RCC 7860 (cell line): Measurements from ENCODE around the gene CAMSAP3.
"Not testable (repeated sequence)": the region's sequence is repeated elsewhere in the genome, so short reads cannot be mapped to it uniquely, and the experiment has no call there.

Experiments used
- DNase-seq: peaks from one replicate; pipeline ENCODE4 v3.0.0-alpha.2; 2015; ENCODE audit warnings: low spot score
- FAIRE-seq: peaks from 2 replicates; lab custom pipeline; 2012; peaks lifted over from hg19 to GRCh38; lab: Jason Lieb, UNC

CAMSAP3 gene

DNA sequence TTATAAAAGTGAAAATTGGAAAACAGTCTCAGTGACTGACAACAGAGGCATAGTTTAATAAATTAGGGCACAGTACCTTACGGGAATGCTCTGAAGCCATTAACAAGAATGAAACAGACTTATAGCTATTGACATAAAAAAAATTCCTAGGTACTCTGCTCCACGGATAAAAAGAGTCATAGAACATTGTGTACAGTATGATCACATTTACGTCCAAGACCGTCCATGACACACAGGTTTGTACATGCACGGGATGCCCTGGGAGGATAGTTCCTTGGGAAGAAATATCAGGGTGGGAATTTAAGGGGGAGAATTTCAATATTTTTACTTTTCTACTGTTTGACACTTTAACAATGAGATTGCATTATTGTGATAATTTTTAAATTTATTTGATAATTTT is 24.9 kb upstream of the CAMSAP3 start:
- DNase-seq = no peak
- no peak for FAIRE-seq

DNA sequence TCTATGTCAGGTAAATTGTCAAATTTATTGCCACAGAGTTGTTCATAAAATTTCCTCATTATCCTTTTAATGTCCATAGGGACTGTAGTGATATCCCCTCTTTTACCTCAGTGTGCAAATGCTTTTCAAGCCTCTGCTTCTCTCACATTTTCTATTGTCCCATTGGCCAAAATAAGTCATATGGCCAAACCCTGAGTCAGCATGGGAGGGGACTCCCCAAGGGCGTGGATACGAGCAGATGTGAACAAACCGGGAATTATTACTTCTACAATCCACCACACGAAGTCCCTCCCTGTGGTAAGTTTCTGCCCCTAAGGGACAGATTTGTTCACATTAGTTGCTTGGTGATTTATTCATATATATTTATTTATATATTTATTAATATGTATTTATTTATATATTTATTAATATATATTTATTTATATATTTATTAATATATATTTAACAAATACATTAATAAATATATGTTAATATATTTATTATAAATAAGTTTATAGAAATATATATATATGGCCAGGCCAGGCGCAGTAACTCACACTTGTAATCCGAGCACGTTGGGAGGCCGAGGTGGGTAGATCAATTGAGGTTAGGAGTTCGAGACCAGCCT is 20.1 kb upstream of the CAMSAP3 start:
- no peak for DNase-seq
- FAIRE-seq = peak; percentile 73

DNA sequence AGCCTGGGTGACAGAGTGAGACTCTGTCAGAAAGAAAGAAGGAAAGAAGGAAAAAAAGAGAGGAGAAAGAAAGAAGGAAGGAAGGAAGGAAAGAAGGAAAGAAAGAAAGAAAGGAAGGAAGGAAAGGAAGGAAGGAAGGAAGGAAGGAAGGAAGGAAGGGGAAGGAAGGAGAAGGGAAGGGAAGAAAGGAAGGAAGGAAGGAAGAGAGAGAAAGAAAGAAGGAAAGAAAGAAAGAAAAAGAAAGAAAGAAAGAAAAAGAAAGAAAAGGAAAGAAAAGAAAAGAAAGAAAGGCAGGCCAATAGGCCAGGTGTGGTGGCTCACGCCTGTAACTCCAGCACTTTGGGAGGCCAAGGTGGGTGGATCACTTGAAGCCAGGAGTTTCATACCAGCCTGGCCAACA is 18.2 kb upstream of the CAMSAP3 start:
- not testable (repeated sequence) for DNase-seq, FAIRE-seq

DNA sequence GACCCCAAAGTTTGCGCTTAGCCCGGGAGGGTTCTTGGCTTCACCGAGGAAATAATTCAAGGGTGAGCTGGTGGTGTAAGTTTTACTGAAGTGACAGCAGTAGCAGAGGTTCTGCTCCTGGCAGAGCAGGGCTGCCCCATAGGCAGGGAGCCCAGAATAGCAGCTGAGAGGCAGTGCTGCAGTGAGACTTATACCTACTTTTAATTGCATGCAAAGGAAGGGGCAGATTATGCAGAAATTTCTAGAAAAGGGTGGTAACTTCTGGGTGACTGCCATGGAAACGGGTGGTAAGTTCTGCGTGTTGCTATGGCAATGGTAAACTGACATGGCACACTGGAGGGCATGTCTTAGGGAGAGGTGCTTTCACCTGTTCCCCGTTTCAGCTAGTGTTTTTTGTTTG is 17.5 kb upstream of the CAMSAP3 start:
- no peak for FAIRE-seq
- DNase-seq = no peak

DNA sequence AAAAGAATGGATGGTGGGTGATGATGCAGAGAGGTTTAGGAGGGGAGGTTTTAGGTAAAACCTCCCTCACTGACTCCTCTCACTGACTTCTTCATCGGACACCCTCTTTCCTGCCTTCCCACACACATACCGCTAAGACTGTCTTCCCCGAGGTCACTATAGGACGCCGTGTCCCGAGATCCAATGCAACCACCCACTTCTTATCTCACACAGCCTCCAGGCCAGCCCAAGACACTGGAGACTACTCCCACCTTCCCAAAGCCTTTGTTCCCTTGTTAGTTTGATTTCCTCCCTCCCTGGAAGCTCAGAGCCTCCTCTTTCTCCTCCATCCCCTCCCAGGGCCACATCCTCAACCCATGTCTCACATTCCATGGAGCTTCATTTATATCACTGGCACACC is 16.5 kb upstream of the CAMSAP3 start:
- FAIRE-seq (no peak), DNase-seq (no peak)

DNA sequence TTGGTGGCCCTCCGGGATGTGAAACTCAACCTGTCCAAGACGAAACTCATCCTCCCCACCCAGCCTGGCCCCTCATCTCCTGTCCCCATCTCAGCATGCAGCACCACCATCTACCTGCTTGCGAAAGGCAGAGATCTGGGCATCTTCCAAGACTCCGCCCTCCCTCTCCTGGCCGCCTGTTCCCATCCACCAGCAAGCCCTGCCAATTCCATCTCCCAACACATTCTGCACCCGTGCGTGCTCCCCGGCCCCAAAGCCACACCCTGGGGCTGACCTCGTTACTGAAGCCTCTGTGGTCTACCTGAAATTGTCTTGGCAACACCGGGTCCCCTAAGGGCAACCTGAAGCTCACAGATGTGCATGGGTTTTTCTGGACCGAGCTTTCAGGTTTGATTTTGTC is 13.2 kb upstream of the CAMSAP3 start:
- DNase-seq (no peak), FAIRE-seq (no peak)

DNA sequence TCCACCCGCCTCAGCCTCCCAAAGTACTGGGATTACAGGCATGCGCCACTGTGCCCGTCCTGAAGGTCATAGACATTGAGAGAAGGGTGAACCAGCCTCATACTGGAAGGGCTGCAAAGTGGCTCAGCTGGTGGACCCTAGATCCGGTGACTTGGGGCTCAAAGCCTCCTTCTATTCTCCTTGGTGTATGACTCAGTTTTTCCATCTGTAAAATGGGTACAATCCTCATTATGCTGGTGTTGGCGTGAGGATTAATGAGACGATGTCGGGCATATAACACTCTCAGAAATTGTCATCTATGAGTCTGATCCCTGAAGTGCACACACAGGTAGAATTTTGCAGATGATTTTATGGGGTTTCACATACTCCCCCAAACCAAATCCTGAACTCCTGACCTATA is 5.8 kb upstream of the CAMSAP3 start:
- FAIRE-seq (no peak), DNase-seq (no peak)

DNA sequence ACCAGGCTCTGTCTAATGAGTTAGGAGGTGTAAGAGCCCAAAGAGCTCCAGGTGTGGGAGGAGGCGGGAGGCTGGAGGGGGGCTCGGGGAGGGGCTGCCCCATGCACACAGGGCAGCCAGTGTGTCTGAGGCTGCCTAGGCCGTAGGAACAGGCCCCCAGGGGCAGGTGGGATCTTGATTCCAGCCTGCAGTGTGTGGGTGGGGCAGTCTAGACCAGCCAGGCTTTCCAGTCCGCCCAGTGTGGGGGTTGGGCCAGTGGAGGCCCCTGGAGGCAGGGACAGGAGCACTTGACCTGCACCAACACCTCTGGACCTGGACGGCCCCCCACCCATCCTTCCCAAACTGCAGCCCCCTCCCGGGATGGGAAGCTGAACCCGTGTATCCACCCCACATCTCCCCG is 5.4 kb upstream of the CAMSAP3 start:
- FAIRE-seq (no peak), DNase-seq (no peak)

DNA sequence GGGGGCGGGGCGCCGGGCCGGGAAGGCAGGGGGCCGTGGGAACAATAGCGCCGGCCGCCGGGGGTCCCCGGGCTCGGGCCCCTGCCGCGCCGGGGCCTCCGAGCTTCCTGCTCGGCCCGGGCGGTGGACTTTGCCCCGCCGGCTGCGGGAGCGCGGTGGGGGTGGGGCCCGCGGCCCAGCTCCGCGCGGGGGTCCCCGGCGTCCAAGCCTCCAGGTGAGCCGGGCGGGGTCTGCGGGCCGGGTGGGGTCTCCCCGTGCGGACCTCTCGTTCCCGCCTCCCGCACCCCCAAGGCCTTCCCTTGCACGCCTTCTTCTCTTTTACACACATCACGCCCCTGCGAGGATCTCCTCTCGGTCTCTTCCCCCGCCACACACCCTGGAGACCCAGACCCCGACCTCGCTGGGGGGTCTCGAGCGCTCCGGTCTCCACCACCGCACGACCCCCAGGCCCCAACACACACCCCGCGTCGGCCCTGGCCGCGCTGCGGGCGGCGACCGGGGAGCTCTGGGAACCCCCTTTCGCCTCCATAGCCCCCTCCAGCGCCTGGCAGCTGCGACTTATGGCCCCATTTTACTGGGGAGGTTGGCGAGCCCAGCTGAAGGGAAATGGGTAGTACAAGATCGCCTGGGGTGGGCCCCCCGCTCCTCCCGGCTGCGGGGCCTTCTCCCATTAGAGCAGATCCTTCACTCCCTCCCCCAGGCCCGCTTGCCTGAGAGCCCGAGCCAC is 711 bp downstream of the CAMSAP3 start:
- DNase-seq (no peak), FAIRE-seq (no peak)

DNA sequence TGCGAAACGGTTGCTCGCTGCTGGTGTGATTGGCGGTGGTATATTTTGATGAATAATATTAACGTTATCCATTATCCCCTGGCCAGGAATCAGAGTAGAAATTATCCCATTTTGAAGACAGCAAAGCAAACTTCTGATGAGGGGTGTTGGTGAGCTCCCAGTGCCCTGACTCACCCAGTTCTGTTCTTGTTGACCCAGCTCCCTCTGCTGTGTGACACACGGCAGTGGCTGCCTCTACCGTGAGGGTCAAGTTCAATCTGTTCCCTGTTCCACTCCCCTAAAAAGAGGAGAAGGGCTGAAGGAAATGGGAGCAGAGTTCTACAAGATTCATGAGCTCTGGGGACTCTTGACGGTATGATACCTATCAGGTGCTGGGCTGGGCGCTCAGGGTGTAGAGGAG is 2.0 kb downstream of the CAMSAP3 start:
- FAIRE-seq (no peak), DNase-seq (no peak)

DNA sequence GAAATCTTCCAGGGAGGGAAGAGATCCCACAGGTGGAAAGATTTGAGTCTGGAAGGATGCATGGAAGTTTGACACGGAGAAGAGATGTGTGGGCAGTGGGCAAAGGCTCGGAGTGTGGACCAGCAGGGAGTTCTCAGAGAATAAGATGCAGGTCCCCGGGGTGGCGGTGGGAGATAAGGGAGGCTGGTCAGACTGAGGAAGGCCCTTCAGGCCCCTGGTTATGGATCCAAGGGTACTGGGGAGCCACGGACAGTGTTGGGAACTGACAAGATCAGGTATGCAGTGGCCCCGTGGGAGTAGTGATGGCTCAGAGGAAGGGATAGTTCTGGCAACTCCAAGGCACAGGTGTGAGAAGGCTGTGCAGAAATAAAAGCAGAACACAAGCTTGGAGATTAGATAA is 2.5 kb downstream of the CAMSAP3 start:
- DNase-seq (no peak), FAIRE-seq (no peak)

DNA sequence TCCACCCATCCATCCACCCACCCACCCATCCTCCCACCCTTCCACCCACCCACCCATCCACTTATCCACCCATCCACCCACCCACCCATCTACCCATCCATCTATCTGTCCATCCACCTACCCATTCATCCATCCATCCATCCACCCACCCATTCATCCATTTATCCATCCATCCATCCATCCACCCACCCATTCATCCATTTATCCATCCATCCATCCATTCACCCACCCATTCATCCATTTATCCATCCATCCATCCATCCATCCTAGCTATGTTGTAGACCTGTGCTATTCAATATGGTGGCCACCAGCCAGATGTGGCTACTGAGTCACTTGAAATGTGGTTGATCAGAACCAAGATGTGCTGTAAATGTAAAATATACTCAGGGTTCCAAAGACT is 5.1 kb downstream of the CAMSAP3 start:
- FAIRE-seq = no peak
- no peak for DNase-seq

DNA sequence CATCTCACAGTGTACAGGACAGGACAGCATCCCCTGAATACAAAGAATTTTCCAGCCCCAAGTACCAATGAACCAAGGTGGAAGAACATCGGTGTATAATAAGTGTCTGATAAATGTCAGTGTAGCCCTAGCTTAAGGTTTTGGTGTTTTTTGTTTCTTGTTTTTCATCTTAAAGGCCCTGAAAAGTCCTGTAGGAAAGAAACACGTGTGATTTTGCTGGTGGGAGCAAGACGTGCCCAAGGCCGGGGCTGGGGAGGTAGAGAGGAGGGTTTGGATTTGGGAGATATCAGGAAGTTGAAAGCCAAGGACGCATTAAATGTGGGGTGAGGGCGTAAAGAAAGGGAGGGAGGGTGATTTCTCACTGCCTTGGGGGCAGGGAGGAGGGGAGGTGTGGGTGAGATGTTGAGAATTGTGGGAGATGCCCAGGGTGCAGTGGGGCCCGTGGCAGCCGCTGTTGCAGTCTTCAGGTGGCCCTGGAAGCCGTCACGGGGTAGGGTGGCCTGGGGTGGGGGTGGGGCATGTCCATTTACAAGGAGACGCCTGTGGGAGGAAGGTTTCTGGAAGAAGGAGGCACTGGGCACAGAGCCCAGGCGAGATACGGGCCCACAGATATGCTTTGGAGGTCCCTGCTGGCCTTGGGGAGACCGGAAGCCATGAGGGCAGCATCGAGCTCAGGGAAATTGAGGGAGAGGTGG is 6.7 kb downstream of the CAMSAP3 start:
- DNase-seq = no peak
- no peak for FAIRE-seq

DNA sequence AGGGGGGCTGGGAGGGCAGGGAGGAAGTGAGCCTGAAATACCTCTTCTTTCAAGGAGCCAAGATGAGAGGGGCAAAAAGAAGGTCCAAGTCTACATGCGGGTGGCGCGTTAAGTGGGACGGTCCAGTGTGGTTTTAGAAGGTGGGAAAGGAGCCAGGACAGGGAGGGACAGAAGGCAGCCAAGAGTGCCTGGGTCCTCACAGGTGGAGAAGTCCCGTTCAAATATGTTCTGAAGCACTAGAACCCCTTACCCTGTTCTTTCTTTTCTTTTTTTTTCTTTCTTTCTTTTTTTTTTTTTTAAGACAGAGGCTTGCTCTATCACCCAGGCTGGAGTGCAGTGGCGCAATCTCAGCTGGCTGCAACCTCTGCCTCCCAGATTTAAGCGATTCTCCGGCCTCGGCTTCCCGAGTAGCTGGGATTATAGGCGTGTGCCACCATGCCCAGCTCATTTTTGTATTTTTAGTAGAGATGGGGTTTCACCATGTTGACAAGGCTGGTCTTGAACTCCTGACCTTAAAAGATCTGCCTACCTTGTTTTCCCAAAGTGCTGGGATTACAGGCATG is 7.4 kb downstream of the CAMSAP3 start:
- FAIRE-seq (no peak), DNase-seq (no peak)

DNA sequence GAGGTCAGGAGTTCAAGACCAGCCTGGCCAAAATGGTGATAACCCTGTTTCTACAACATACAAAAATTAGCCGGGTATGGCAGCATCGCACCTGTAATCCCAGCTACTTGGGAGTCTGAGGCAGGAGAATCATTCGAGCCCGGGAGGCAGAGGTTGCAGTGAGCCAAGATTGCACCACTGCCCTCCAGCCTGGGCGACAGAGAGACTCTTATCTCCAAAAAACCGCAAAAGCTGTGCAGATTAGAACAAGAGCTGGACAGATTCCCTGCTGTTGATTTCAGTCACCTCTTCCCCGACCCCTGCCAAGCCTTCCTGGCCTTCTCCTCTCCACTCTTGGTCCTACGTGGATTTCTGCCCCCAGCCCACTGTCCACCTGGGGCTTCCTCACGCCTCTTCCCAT is 8.3 kb downstream of the CAMSAP3 start:
- DNase-seq = no peak
- no peak for FAIRE-seq

DNA sequence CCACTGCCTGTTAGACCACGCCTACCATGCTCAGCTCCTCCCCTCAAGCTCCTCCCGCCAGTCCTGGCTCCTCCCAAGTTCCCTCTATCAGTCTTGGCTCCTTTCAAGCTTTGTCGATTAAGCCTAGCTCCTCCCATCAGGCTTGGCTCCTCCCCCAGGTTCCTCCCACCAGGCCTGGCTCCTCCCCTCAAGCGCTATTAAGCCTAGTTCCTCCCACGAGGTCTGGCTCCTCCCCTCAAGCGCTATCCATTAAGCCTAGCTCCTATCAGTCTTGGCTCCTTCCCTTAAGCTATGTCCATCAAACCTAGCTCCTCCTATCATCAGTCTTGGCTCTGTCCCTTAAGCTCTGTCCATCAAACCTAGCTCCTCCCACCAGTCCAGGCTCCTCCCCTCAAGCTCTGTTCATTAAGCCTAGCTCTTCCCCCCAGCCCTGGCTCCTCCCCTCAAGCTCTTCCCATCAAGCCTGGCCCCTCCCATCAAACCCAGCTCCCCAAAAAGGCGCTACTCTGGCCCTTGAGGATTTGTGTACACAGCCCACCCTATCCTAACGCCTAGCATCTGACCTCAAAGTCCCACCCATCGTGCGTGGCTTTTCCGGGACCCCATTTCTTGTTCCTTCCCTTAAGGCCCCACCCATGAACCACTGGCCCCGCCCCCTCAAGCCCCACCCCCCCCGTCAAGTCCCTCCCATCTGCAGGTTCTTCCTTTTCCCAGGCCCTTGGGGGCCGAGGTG is 10.0 kb downstream of the CAMSAP3 start:
- peak; percentile 4 for DNase-seq
- no peak for FAIRE-seq

DNA sequence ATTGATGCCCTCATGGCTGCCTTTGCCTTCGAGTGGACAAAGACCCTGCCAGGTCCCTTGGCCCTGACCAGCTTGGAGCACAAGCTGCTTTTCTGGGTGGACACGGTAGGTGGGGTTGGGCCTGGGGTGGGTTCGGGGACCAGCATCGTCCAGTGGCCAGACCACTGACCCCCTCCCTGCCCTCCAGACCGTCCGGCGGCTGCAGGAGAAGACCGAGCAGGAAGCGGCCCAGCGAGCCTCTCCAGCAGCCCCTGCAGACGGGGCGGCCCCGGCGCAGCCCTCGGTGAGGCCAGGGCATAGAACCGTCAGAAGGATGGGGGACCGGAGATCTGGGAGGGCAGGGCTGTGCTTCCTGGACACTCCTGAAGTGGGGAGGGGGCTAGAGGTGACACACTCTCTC is 10.6 kb downstream of the CAMSAP3 start:
- FAIRE-seq (no peak), DNase-seq (no peak)

DNA sequence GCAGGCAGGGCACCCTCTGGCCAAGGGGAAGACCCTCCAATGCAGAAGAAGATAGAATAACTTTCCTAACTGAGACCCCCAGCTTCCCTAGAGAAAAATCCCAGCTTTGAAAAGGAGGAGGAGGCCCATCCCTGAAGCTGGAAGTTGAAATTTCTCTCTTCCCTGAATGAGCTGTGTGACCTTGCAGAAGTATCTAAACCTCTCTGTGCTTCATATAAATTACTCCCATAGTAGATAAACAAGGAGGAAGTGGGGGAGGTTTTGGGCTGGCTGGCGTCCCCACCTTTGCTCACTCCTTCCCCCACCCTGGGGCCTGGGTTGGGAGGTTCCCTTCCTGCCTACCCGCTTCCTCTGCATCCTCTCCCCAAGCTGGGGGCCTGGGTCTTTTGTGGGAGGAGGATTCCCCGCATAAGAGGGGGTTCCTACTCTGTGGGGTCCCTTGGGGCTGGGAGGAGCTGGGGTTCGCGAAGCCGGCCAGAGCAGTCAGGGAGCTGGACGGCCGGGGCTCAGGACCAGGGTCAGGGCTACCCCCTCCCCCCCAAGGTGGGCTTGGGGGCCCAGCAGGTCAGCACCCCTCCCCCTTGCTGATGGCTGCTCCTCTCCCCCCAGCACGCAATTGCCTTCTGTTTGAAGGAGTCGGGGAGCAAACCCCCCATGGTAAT is 11.7 kb downstream of the CAMSAP3 start:
- DNase-seq = no peak
- FAIRE-seq = no peak

DNA sequence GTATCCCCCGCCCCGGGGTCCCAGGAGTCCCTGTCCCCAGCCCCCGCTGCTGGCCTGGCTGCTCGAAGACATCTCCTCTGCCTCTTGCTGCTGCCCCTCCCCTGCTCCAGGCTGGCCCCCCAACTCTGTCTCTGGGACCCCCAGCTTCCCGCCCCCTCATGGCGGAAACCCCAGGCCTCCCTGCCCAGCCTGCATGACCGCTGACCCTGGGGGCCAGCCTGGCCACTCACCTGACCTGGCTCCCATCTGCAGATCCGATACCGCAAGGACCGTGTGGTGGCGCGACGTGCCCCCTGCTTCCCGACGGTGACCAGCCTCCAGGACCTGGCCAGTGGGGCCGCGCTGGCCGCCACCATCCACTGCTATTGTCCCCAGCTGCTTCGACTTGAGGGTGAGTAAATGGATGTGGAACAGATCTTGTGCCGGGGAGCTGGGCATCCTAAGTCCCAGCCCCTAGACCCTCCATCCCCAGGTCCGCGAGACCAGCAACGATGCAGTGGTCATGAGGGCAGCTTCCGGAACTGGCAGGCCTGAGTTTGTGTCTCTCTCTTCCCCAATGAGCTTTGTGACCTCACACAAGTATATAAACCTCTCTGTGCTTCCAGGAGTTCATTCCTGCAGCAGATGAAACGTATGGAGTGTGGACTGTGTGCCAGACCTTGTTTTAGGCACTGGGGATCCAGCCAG is 12.4 kb downstream of the CAMSAP3 start:
- DNase-seq (no peak), FAIRE-seq (no peak)
